K562 (cell line): Measurements from ENCODE around the gene TJP3. TPM values are rescaled to one million over a fixed set of nuclear protein-coding genes. Genes with fewer than 3 reads are reported as not detected.

Experiments
- ARID1B ChIP-seq: fragments of 450-650 bp; IDR thresholded peaks from 2 replicates; pipeline ENCODE4 v1.6.1; 2016; ENCODE audit warnings: antibody characterized with exemption, mild to moderate bottlenecking, inconsistent platforms
- ARNT ChIP-seq, 2 experiments: fragments of 450-650 bp; IDR thresholded peaks; 2 replicates each; pipeline ENCODE4 v1.6.1; 2016; ENCODE audit warnings: mild to moderate bottlenecking in 1 of 2
- ATF1 ChIP-seq, 2 experiments: fragments of 450-650 bp in 1 of 2; IDR thresholded peaks; 2 replicates each; pipeline ENCODE4 v1.6.1; 2016; ENCODE audit warnings: missing compliant biosample characterization in 1 of 2, missing genetic modification characterization in 1 of 2
- BCL6 ChIP-seq: fragments of 250-450 bp; sonication (Bioruptor Pico); IDR thresholded peaks from 2 replicates; pipeline ENCODE4 v1.4.0; 2020
- HCFC1 ChIP-seq: IDR thresholded peaks from 2 replicates; pipeline ENCODE4 v1.6.1; 2012; ENCODE audit warnings: low read depth, low read length, improper control_type of control experiment
- HDAC2 ChIP-seq: fragments of 450-650 bp; IDR thresholded peaks from 2 replicates; pipeline ENCODE4 v1.6.1; 2016; ENCODE audit warnings: mild to moderate bottlenecking
- HNRNPK ChIP-seq: fragments of 200-400 bp; formaldehyde crosslinking; IDR thresholded peaks from one replicate; pipeline ENCODE4 v1.6.1; 2018; ENCODE audit warnings: mild to moderate bottlenecking, low read depth, low read length; ENCODE audit not compliant: poor library complexity, severe bottlenecking
- KDM4B ChIP-seq, 2 experiments: fragments of 450-650 bp in 1 of 2; sonication (generic) in 1 of 2; IDR thresholded peaks; 2 replicates each; pipeline ENCODE4 v1.6.1; 2016 to 2017; ENCODE audit warnings: borderline replicate concordance in 2 of 2, antibody characterized with exemption in 1 of 2, low read depth in 1 of 2, mild to moderate bottlenecking in 1 of 2
- NCOA2 ChIP-seq, 2 experiments: fragments of 450-650 bp; IDR thresholded peaks; 2 replicates each; pipeline ENCODE4 v1.6.1; 2018; ENCODE audit warnings: mild to moderate bottlenecking in 2 of 2, moderate library complexity in 1 of 2; ENCODE audit not compliant: partially characterized antibody in 2 of 2
- NFIC ChIP-seq: fragments of 450-650 bp; IDR thresholded peaks from 2 replicates; pipeline ENCODE4 v1.6.1; 2017; ENCODE audit warnings: mild to moderate bottlenecking, inconsistent platforms
- NFYB ChIP-seq: IDR thresholded peaks from 2 replicates; pipeline ENCODE4 v1.6.1; 2011; ENCODE audit warnings: mild to moderate bottlenecking, moderate library complexity; ENCODE audit not compliant: insufficient read length; ENCODE audit errors: extremely low read depth
- NR2C2 ChIP-seq, 2 experiments: fragments of 200-800 bp in 1 of 2; sonication (Bioruptor generic) in 1 of 2; sonication (generic) in 1 of 2; formaldehyde crosslinking in 1 of 2; IDR thresholded peaks; 2 replicates each; pipeline versions ENCODE4 v1.6.1 to v1.8.0; 2016 to 2022; ENCODE audit warnings: mild to moderate bottlenecking in 1 of 2, missing compliant biosample characterization in 1 of 2, missing genetic modification characterization in 1 of 2, missing genetic modification reagents in 1 of 2
- PREB ChIP-seq: sonication (generic); formaldehyde crosslinking; IDR thresholded peaks from 2 replicates; pipeline ENCODE4 v1.8.1; 2023; ENCODE audit warnings: mild to moderate bottlenecking, missing genetic modification reagents
- RB1 ChIP-seq: fragments of 450-650 bp; IDR thresholded peaks from 2 replicates; pipeline ENCODE4 v1.6.1; 2017; ENCODE audit warnings: low read depth, mild to moderate bottlenecking
- STAG1 ChIP-seq: sonication (generic); formaldehyde crosslinking; IDR thresholded peaks from 2 replicates; pipeline ENCODE4 v1.5.0; 2020; ENCODE audit warnings: missing genetic modification reagents, borderline replicate concordance
- USF2 ChIP-seq: sonication (generic); formaldehyde crosslinking; IDR thresholded peaks from 2 replicates; pipeline ENCODE4 v1.5.0; 2020; ENCODE audit warnings: missing genetic modification reagents
- YY1 ChIP-seq, 3 experiments: IDR thresholded peaks; 2 replicates each; pipeline ENCODE4 v1.6.1; 2011; ENCODE audit warnings: low read length in 2 of 3, mild to moderate bottlenecking in 2 of 3, moderate library complexity in 2 of 3, borderline replicate concordance in 1 of 3, control low read depth in 1 of 3, low read depth in 1 of 3; ENCODE audit not compliant: insufficient read depth in 3 of 3, insufficient replicate concordance in 2 of 3, control insufficient read depth in 1 of 3, insufficient read length in 1 of 3; ENCODE audit errors: extremely low read depth in 1 of 3
- ZKSCAN1 ChIP-seq: fragments of 150-350 bp; IDR thresholded peaks from 2 replicates; pipeline ENCODE4 v1.6.1; 2016; ENCODE audit warnings: low read depth, low read length
- ZNF143 ChIP-seq: sonication (generic); formaldehyde crosslinking; IDR thresholded peaks from 2 replicates; pipeline ENCODE4 v1.9.0; 2022; ENCODE audit warnings: mild to moderate bottlenecking, missing genetic modification reagents
- ZNF592 ChIP-seq: fragments of 450-650 bp; IDR thresholded peaks from 2 replicates; pipeline ENCODE4 v1.6.1; 2017; ENCODE audit warnings: antibody characterized with exemption, mild to moderate bottlenecking
- polyA plus RNA-seq, 8 experiments: library from polyadenylated mRNA; depleted of rRNA in 4 of 8; stranded (reverse) in 5 of 8; unstranded in 3 of 8; fragments of >200 nt; fragmentation: Nextera tagmentation in 2 of 8; fragmentation: Illumina TruSeq in 1 of 8; extraction: Ambion mirVana in 2 of 8; extraction: Trizol in 1 of 8; gene quantifications; 2 replicates each; pipeline versions ENCODE4 v1.2.1 to v1.2.3, GENCODE V29; 2011 to 2014; ENCODE audit warnings: inconsistent platforms in 1 of 8, missing spikeins in 1 of 8
- total RNA-seq, 7 experiments: library from RNA; depleted of rRNA in 6 of 7; stranded (reverse); fragments of >200 nt in 6 of 7; fragmentation: Illumina TruSeq in 2 of 7; extraction: Trizol in 2 of 7; gene quantifications; 2 replicates each; pipeline versions ENCODE4 v1.2.1 to v1.2.3, GENCODE V29; 2011 to 2021; ENCODE audit warnings: low replicate concordance in 1 of 7
- TF ChIP-seq, protein P1 (sequence below): sonication (generic); IDR thresholded peaks from 2 replicates; pipeline ENCODE4 v1.6.1; 2016

Gene TJP3
- total and polyA plus RNA-seq, 9 of the 15 experiments (the other 6 are each of a cell fraction or from before 2014, with no cell fraction given) = 0.11 to 2.4 (median 0.57) TPM; not detected in 1

DNA sequence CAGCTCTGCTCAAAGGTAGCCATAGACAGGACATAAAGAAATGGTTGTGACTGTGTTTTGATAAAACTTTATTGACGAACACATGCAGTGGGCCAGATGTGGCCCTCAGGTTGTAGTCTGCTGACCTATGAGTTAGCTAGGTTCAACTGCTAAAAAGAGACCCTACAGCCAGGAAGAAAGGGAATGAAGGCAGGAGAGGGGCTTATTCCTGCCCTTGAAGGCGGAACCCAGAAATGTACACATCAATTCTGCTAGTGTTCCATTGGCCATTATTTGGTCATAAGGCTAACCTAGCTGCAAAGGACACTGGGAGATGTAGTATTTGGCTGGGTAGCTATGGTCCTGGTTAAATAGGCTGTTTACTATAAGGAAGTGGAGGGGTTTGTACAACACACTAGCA is 35.3 kb downstream of the TJP3 start (continued):
- TF ChIP-seq NFYB (peak; percentile 13), HCFC1 (peak; percentile 85), HDAC2 (peak; percentile 25; the same call in 1 of the 2 replicates), KDM4B (IDR thresholded peaks at IDR 0.05; ENCODE audit: borderline replicate concordance in 2 of 2, low read depth in 1 of 2) (no peak), ARNT (IDR thresholded peaks at IDR 0.05) (0 out of 4 replicates have a peak, but pooled peaks of 1 of the 2 experiments have one; percentile 59), YY1 (IDR thresholded peaks at IDR 0.05; ENCODE audit: borderline replicate concordance in 1 of 3, control insufficient read depth in 1 of 3, extremely low read depth in 1 of 3, insufficient read depth in 3 of 3, insufficient read length in 1 of 3, insufficient replicate concordance in 2 of 3, low read depth in 1 of 3, low read length in 2 of 3) (peak in 1 of 3 experiments; percentile 27), STAG1 (CRISPR knock-in tag) (no peak), NR2C2 (CRISPR knock-in tag; IDR thresholded peaks at IDR 0.05) (peak; percentile 57; the same call in 1 of the 2 replicates), NR2C2 (tag; IDR thresholded peaks at IDR 0.05) (no peak), ZNF143 (CRISPR knock-in tag) (peak; percentile 82), BCL6 (CRISPR knock-in tag) (no peak), RB1 (no peak), PREB (CRISPR knock-in tag) (no peak), NFIC (0 out of 2 replicates have a peak, but pooled peaks have one; percentile 14), ARID1B (no peak), NCOA2 (IDR thresholded peaks at IDR 0.05; ENCODE audit: partially characterized antibody in 2 of 2) (no peak), HNRNPK (no peak), USF2 (peak; percentile 87), ZKSCAN1 (peak; percentile 54; the same call in 1 of the 2 replicates), ATF1 (CRISPR knock-in tag; IDR thresholded peaks at IDR 0.05) (no peak), ATF1 (tag; IDR thresholded peaks at IDR 0.05) (peak; percentile 34; the same call in 1 of the 2 replicates), ZNF592 (no peak)
- TF ChIP-seq, protein P1, sequence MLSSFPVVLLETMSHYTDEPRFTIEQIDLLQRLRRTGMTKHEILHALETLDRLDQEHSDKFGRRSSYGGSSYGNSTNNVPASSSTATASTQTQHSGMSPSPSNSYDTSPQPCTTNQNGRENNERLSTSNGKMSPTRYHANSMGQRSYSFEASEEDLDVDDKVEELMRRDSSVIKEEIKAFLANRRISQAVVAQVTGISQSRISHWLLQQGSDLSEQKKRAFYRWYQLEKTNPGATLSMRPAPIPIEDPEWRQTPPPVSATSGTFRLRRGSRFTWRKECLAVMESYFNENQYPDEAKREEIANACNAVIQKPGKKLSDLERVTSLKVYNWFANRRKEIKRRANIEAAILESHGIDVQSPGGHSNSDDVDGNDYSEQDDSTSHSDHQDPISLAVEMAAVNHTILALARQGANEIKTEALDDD = peak; percentile 57; the same call in 1 of the 2 replicates
